BE2C (cell line): ENCODE measurements around the gene SAP30.

Experiments
- DNase-seq: peaks from one replicate; pipeline ENCODE4 v3.0.0-alpha.2; 2020
- H3K27me3 ChIP-seq: fragments of 250-450 bp; sonication (Bioruptor Pico); 2 replicates; pipeline ENCODE4 v1.5.1; 2020; ENCODE audit warnings: mild to moderate bottlenecking
- H3K36me3 ChIP-seq: fragments of 250-450 bp; sonication (Bioruptor Pico); 2 replicates; pipeline ENCODE4 v1.5.1; 2020; ENCODE audit warnings: mild to moderate bottlenecking
- H3K4me1 ChIP-seq: fragments of 250-450 bp; sonication (Bioruptor Pico); 2 replicates; pipeline ENCODE4 v1.5.1; 2020
- H3K4me3 ChIP-seq: 2 replicates; pipeline ENCODE4 v1.5.1; 2011; ENCODE audit warnings: low read depth, low read length
- H3K9me3 ChIP-seq: fragments of 250-450 bp; sonication (Bioruptor Pico); 2 replicates; pipeline ENCODE4 v1.5.1; 2020
- TF ChIP-seq, protein P1 (sequence below): IDR thresholded peaks from 2 replicates; pipeline ENCODE4 v1.5.1; 2012; ENCODE audit warnings: mild to moderate bottlenecking, low read depth, low read length

Gene SAP30

DNA sequence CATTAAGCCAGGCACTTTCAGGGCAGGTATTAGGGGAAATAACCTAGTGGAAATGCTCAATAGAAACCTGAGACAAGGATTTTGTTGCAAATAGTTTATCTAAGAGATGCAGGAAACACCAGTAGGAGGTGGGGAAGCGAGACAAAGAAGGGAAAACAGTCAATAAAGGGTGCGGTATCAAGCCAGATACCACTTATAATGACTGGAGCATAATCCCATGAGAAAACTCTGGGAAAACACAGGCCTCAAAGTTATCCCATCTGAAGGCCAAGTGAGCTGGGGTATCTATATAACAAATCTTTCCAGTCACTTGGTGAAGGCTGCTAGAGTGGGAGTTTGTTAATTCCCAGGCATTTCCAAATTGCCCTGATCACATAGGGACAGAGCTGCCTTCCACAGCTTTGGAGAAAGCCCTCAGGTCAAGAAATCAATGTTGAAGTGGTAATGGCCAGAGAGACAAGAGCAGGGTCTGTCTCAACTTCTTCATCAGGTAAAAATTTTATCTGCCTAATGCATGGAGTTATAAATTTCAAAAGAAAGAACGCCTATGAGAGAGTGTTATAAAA lies 26.8 kb upstream of the SAP30 start:
- Histone ChIP-seq H3K4me3 (no peak overlapping the region), H3K27me3 (no peaks in the 10 kb centered on the region), H3K36me3 (no peaks in the 10 kb centered on the region; the same call in 1 of the 2 replicates), H3K9me3 (no peaks in the 10 kb centered on the region), H3K4me1 (peaks cover 5% of the 10 kb centered on the region)
- no peak for DNase-seq
- TF ChIP-seq, protein P1, sequence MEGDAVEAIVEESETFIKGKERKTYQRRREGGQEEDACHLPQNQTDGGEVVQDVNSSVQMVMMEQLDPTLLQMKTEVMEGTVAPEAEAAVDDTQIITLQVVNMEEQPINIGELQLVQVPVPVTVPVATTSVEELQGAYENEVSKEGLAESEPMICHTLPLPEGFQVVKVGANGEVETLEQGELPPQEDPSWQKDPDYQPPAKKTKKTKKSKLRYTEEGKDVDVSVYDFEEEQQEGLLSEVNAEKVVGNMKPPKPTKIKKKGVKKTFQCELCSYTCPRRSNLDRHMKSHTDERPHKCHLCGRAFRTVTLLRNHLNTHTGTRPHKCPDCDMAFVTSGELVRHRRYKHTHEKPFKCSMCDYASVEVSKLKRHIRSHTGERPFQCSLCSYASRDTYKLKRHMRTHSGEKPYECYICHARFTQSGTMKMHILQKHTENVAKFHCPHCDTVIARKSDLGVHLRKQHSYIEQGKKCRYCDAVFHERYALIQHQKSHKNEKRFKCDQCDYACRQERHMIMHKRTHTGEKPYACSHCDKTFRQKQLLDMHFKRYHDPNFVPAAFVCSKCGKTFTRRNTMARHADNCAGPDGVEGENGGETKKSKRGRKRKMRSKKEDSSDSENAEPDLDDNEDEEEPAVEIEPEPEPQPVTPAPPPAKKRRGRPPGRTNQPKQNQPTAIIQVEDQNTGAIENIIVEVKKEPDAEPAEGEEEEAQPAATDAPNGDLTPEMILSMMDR: no peak

DNA sequence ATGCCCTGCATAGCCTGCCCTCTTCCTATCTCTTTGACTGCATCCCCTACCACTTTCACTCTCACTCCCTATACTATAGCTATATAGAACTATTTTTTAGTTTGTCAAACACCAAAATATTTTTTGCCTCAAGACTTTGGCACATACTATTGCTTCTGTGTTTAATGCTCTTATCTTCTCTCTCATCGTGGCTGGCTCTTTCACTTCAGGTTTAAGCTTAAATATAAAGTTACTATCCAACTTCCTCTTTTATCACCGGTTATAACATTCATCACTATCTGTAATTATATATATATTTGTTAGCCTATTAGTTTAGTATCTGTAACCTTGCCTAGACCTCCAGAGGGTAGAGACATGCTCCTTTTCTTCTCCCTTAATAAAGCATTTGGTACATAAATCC lies 25.1 kb upstream of the SAP30 start:
- TF ChIP-seq, protein P1: no peak
- no peaks in the 10 kb centered on the region for H3K27me3 ChIP-seq
- H3K36me3 ChIP-seq: no peaks in the 10 kb centered on the region; the same call in 1 of the 2 replicates
- no peak for DNase-seq
- H3K9me3 ChIP-seq: no peaks in the 10 kb centered on the region
- peaks cover 5% of the 10 kb centered on the region for H3K4me1 ChIP-seq
- no peak overlapping the region for H3K4me3 ChIP-seq

DNA sequence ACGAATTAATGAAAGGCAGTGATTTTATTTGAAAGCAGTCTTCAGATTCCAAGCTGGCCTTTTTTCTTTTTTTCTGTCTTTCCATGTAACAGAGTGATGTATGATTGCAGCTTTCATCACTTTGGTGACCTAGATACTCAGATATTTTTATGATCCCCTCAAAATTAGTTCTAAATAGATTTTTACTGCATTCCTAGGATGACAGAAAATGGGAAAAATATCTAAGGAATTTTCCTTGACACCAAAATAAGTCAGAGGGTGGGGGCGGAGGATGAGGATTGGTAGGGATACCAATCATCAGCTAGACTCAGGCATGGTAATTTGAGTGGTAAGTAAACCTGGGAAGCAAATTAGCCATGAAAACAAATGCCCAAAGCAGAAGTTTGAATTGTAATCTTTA lies 24.7 kb upstream of the SAP30 start:
- Histone ChIP-seq H3K4me1 (peaks cover 5% of the 10 kb centered on the region), H3K36me3 (no peaks in the 10 kb centered on the region; the same call in 1 of the 2 replicates), H3K9me3 (no peaks in the 10 kb centered on the region), H3K4me3 (no peak overlapping the region), H3K27me3 (no peaks in the 10 kb centered on the region)
- no peak for DNase-seq
- TF ChIP-seq, protein P1: no peak

DNA sequence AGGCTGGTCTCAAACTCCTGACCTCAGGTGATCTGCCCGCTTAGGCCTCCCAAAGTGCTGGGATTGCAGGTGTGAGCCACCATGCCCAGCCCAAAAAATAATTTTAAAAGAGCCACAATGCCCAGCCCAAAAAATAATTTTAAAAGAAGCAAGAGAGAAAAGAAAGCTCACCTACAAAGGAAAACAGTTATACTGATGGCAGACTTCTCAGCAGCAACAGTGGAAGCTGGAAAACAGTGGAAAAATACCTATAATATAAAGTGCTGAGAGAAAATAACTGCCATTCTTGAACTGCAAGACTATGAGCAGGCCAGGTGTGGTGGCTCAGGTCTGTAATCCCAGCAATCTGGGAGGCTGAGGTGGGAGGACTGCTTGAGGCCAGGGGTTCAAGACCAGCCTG lies 23.3 kb upstream of the SAP30 start:
- TF ChIP-seq, protein P1: no peak
- Histone ChIP-seq H3K36me3 (no peaks in the 10 kb centered on the region; the same call in 1 of the 2 replicates), H3K4me3 (no peak overlapping the region), H3K27me3 (no peaks in the 10 kb centered on the region), H3K9me3 (no peaks in the 10 kb centered on the region), H3K4me1 (peaks cover 5% of the 10 kb centered on the region)
- no peak for DNase-seq

DNA sequence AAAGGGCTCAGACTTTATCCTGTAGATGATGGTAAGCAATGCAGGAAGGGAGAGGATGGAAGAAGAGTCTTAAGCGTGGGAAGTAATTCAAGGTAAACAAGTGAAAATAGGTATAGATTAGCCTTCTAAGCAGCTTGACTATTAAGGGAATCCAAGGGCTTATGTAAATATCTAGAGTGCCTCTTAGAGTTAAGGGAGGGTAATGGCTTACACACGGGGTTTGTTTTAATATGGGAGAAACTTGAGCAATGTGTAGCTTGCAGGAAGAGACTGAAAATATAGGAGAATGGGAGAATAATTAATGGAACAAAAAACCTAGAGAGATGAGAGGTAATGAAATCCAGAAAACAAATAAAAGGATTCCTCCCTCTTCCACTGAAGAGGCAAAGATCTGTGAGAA lies 12.8 kb upstream of the SAP30 start:
- DNase-seq: no peak
- H3K4me1 ChIP-seq: no peaks in the 10 kb centered on the region
- no peaks in the 10 kb centered on the region for H3K27me3 ChIP-seq
- no peaks in the 10 kb centered on the region for H3K36me3 ChIP-seq
- no peak overlapping the region for H3K4me3 ChIP-seq
- no peaks in the 10 kb centered on the region; the same call in 1 of the 2 replicates for H3K9me3 ChIP-seq
- TF ChIP-seq, protein P1: no peak

DNA sequence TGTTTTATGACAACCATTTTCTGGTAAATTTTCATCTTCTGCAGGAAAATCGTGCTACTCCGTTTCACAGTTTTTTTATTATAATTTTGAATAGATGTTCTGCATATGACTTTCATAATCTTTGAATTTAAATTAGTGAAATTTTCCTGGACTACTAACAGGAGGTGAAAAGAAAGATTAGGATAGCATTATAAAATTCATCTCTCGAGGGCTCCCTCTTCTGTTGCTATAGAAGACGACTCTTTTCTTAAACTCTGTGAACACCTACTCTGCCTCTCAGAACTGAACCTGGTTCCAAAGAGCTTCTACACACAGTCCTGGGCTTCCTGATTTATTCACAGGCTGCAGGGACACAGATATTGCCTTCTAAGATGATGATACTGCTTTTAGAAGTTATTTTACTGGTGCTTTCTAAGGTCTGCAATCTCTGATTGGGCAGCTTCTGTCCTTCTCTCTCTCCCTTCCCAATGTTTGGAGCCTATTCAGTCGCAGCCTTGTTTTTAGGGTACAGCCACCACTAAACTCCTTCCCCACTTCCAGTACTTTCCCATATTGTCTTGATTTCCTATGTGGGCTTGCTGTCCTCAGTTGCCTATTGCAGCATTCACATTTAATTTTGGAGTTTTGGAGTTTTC lies 10.1 kb upstream of the SAP30 start:
- Histone ChIP-seq H3K4me3 (no peak overlapping the region), H3K4me1 (no peaks in the 10 kb centered on the region), H3K36me3 (no peaks in the 10 kb centered on the region), H3K9me3 (no peaks in the 10 kb centered on the region; the same call in 1 of the 2 replicates), H3K27me3 (no peaks in the 10 kb centered on the region)
- no peak for DNase-seq
- TF ChIP-seq, protein P1: peak; percentile 48
